Endothelial cell of umbilical vein (primary cell): ENCODE data around the gene FOXJ3. TPM values are rescaled to one million over a fixed set of nuclear protein-coding genes. Genes with fewer than 3 reads are reported as not detected.

Experiments used
- BruUV-seq: library from RNA; stranded (reverse); fragments of 400-500 nt; replicated peaks from 2 replicates; lab custom pipeline; 2021; lab: Mats Ljungman, UMichigan
- CTCF ChIA-PET: fragments of 300-600, 350-600 bp; sonication (Branson Sonifier 250); formaldehyde crosslinking; loops from one replicate; lab custom pipeline; 2021; ENCODE audit warnings: antibody characterized with exemption, inconsistent platforms; lab: Charles Lee
- POLR2A ChIA-PET: fragments of 300-600, 350-600 bp; sonication (Branson Sonifier 250); formaldehyde crosslinking; loops from one replicate; lab custom pipeline; 2021; ENCODE audit warnings: antibody characterized with exemption, inconsistent platforms; lab: Charles Lee
- DNase-seq: peaks from one replicate; pipeline ENCODE4 v3.0.0-alpha.2; 2011; ENCODE audit warnings: low read depth, low spot score
- FAIRE-seq: peaks from 2 replicates; lab custom pipeline; 2011; peaks lifted over from hg19 to GRCh38; lab: Jason Lieb, UNC
- H2AFZ ChIP-seq: 2 replicates; pipeline ENCODE4 v1.6.0; 2012; ENCODE audit warnings: low read depth, low read length, control low read depth, inconsistent platforms
- H3K27ac ChIP-seq: 2 replicates; pipeline ENCODE4 v1.5.1; 2011; ENCODE audit warnings: low read depth, mild to moderate bottlenecking, control low read depth, low read length, moderate library complexity; ENCODE audit not compliant: insufficient read depth
- H3K27me3 ChIP-seq, 2 experiments: 2 replicates each; pipeline versions ENCODE4 v1.6.0 to v1.6.1; 2011; ENCODE audit warnings: low read length in 2 of 2, mixed read lengths in 1 of 2; ENCODE audit not compliant: control insufficient read depth in 2 of 2, insufficient read depth in 2 of 2
- H3K36me3 ChIP-seq, 2 experiments: 2 replicates in 1 of 2; 3 replicates in 1 of 2; pipeline ENCODE4 v1.5.1; 2011; ENCODE audit warnings: low read length in 2 of 2, mild to moderate bottlenecking in 1 of 2, moderate library complexity in 1 of 2; ENCODE audit not compliant: control insufficient read depth in 2 of 2, insufficient read depth in 2 of 2; ENCODE audit errors: extremely low read depth in 1 of 2
- H3K4me1 ChIP-seq: 3 replicates; pipeline ENCODE4 v1.5.1; 2011; ENCODE audit warnings: mild to moderate bottlenecking, low read length; ENCODE audit not compliant: control insufficient read depth, insufficient read depth; ENCODE audit errors: extremely low read depth
- H3K4me2 ChIP-seq: 2 replicates; pipeline ENCODE4 v1.6.1; 2011; ENCODE audit warnings: low read length, control low read depth, mixed read lengths; ENCODE audit not compliant: insufficient read depth
- H3K4me3 ChIP-seq, 3 experiments: fragments of 200-600 bp in 1 of 3; sonication (generic), shearing (Covaris generic) in 1 of 3; replicated peaks in 1 of 3; 2 replicates each; pipeline ENCODE4 v1.5.1; 2011 to 2016; ENCODE audit warnings: control low read depth in 3 of 3, low read length in 3 of 3, mild to moderate bottlenecking in 2 of 3, inconsistent platforms in 1 of 3, low read depth in 1 of 3, moderate library complexity in 1 of 3; ENCODE audit not compliant: insufficient read depth in 1 of 3
- H3K79me2 ChIP-seq: 2 replicates; pipeline ENCODE4 v1.6.0; 2012; ENCODE audit warnings: low read length, inconsistent platforms; ENCODE audit not compliant: control insufficient read depth, insufficient read depth
- H3K9ac ChIP-seq: replicated peaks from 2 replicates; pipeline ENCODE3; 2011; ENCODE audit warnings: low read length, control low read depth; ENCODE audit not compliant: insufficient read depth; ENCODE audit errors: extremely low read depth
- H3K9me1 ChIP-seq: replicated peaks from 3 replicates; pipeline ENCODE4 v1.6.0; 2011; ENCODE audit warnings: mild to moderate bottlenecking, low read length; ENCODE audit not compliant: control insufficient read depth, insufficient read depth; ENCODE audit errors: extremely low read depth
- H3K9me3 ChIP-seq: replicated peaks from 2 replicates; pipeline ENCODE4 v1.5.1; 2012; ENCODE audit warnings: low read length, inconsistent platforms; ENCODE audit not compliant: control insufficient read depth, insufficient read depth
- H4K20me1 ChIP-seq: replicated peaks from 2 replicates; pipeline ENCODE3; 2011; ENCODE audit warnings: mild to moderate bottlenecking, low read length; ENCODE audit not compliant: control insufficient read depth, insufficient read depth; ENCODE audit errors: extremely low read depth
- CTCF ChIP-seq, 2 donors: IDR thresholded peaks; 1 replicate in 1 of 2; 2 replicates in 1 of 2; pipeline ENCODE4 v1.5.1; 2011; ENCODE audit warnings: low read length in 2 of 2, mild to moderate bottlenecking in 2 of 2, moderate library complexity in 2 of 2, control low read depth in 1 of 2, inconsistent platforms in 1 of 2, low read depth in 1 of 2; ENCODE audit not compliant: insufficient read depth in 1 of 2; ENCODE audit errors: extremely low read depth in 1 of 2
- EZH2 ChIP-seq: IDR thresholded peaks from 2 replicates; pipeline ENCODE4 v1.6.1; 2012; ENCODE audit warnings: borderline replicate concordance, low read depth, mild to moderate bottlenecking, moderate library complexity, low read length, inconsistent platforms; ENCODE audit not compliant: severe bottlenecking
- FOS ChIP-seq: IDR thresholded peaks from 2 replicates; pipeline ENCODE4 v1.6.1; 2011; ENCODE audit warnings: mild to moderate bottlenecking, low read length, moderate library complexity, borderline replicate concordance; ENCODE audit not compliant: insufficient read depth
- GATA2 ChIP-seq: IDR thresholded peaks from 2 replicates; pipeline ENCODE4 v1.7.0; 2011; ENCODE audit warnings: low read depth, mild to moderate bottlenecking, moderate library complexity, mixed read lengths, low read length; ENCODE audit not compliant: insufficient read length, insufficient read depth
- JUN ChIP-seq: IDR thresholded peaks from 2 replicates; pipeline ENCODE4 v1.6.1; 2011; ENCODE audit warnings: borderline replicate concordance, low read depth; ENCODE audit not compliant: insufficient read length, insufficient read depth
- MAX ChIP-seq: IDR thresholded peaks from 2 replicates; pipeline ENCODE4 v1.6.1; 2011; ENCODE audit not compliant: insufficient read depth, insufficient read length
- MYC ChIP-seq: IDR thresholded peaks from one replicate; pipeline ENCODE4 v1.6.1; 2011; ENCODE audit warnings: mild to moderate bottlenecking, low read depth, low read length
- POLR2A ChIP-seq: IDR thresholded peaks from 2 replicates; pipeline ENCODE4 v1.6.1; 2012; ENCODE audit warnings: low read depth, mild to moderate bottlenecking, control low read depth, low read length
- POLR2AphosphoS5 ChIP-seq: IDR thresholded peaks from 2 replicates; pipeline ENCODE4 v1.6.1; 2012; ENCODE audit warnings: low read depth, mild to moderate bottlenecking, control low read depth, low read length, moderate library complexity; ENCODE audit not compliant: insufficient read depth
- dilution Hi-C: fragments of 300-500 bp; cut with MboI; formaldehyde crosslinking; loops from one replicate; pipeline ENCODE4 v1.15.0; 2019; ENCODE audit warnings: low sequenced_read_pairs; ENCODE audit not compliant: extremely low pct_ligation_motif_present
- intact Hi-C: fragments of 100-400 bp; cut with micrococcal nuclease; formaldehyde crosslinking; loops from one replicate; pipeline ENCODE4 v1.10.0; 2022
- polyA plus RNA-seq, 4 experiments: library from polyadenylated mRNA; depleted of rRNA in 3 of 4; stranded (reverse) in 3 of 4; unstranded in 1 of 4; fragments of >200 nt; gene quantifications; 2 replicates each; pipeline versions ENCODE4 v1.2.1 to v1.2.3, GENCODE V29; 2011 to 2012; ENCODE audit warnings: missing spikeins in 1 of 4
- total RNA-seq: library from RNA; stranded (reverse); gene quantifications from 2 replicates; pipeline ENCODE4 v1.2.3, GENCODE V29; 2021

Gene FOXJ3
- total and polyA plus RNA-seq, 2 donors (not counting 3 experiments of a cell fraction or from before 2014, with no cell fraction given) = 34.7 to 38.8 TPM

GRCh38 chr1:42163114-42163513, 171.9 kb downstream of the FOXJ3 start:
- H3K9me3 ChIP-seq = no peaks in the 10 kb centered on the region
- H3K4me1 ChIP-seq = peaks cover 5% of the 10 kb centered on the region
- no peak overlapping the region for H3K9ac ChIP-seq
- dilution Hi-C loops (no loop called here), intact Hi-C loops (no loop called here)
- no TSS peak for BruUV-seq
- TF ChIP-seq FOS = no peak
- no peak for TF ChIP-seq MAX
- TF ChIP-seq POLR2A = no peak
- TF ChIP-seq GATA2 = no peak
- ChIA-PET CTCF (interaction anchor here (3.4 kb wide), 1 partner anchor 10 kb away, joined by 31 read pairs; no protein-coding TSS in a partner anchor), POLR2A (no interaction called here)
- H3K9me1 ChIP-seq = no peaks in the 10 kb centered on the region
- H2AFZ ChIP-seq = no peak overlapping the region
- no peak overlapping the region for H3K4me2 ChIP-seq
- H3K36me3 ChIP-seq = no peaks in the 10 kb centered on the region
- no peaks in the 10 kb centered on the region for H3K79me2 ChIP-seq
- no peak for FAIRE-seq
- no peak overlapping the region for H3K27ac ChIP-seq
- DNase-seq = no peak
- H4K20me1 ChIP-seq = no peaks in the 10 kb centered on the region
- peaks cover 3 to 16% of the 10 kb centered on the region in 2 experiments for H3K27me3 ChIP-seq
- no peak overlapping the region for H3K4me3 ChIP-seq

GRCh38 chr1:42162181-42162580, 172.9 kb downstream of the FOXJ3 start:
- H3K79me2 ChIP-seq = no peaks in the 10 kb centered on the region
- H3K9me1 ChIP-seq = no peaks in the 10 kb centered on the region
- H3K4me2 ChIP-seq = no peak overlapping the region
- dilution Hi-C loops (no loop called here), intact Hi-C loops (no loop called here)
- H3K9ac ChIP-seq = no peak overlapping the region
- no peaks in the 10 kb centered on the region for H4K20me1 ChIP-seq
- peaks cover 3 to 16% of the 10 kb centered on the region in 2 experiments for H3K27me3 ChIP-seq
- H3K36me3 ChIP-seq = no peaks in the 10 kb centered on the region
- BruUV-seq = no TSS peak
- H3K4me1 ChIP-seq = peaks cover 5% of the 10 kb centered on the region
- no peak overlapping the region for H3K27ac ChIP-seq
- no peak for DNase-seq
- TF ChIP-seq MAX (no peak), GATA2 (no peak), JUN (no peak), EZH2 (no peak), CTCF (IDR thresholded peaks at IDR 0.05; ENCODE audit: extremely low read depth in 1 of 2, insufficient read depth in 1 of 2, low read depth in 1 of 2, low read length in 2 of 2) (no peak), FOS (no peak), POLR2A (no peak), MYC (no peak), POLR2AphosphoS5 (no peak)
- H3K4me3 ChIP-seq = no peak overlapping the region
- no peak overlapping the region for H2AFZ ChIP-seq
- ChIA-PET CTCF (interaction anchor here (3.4 kb wide), 1 partner anchor 11 kb away, joined by 31 read pairs; no protein-coding TSS in a partner anchor), POLR2A (no interaction called here)
- no peaks in the 10 kb centered on the region for H3K9me3 ChIP-seq
- no peak for FAIRE-seq
